Activated naive CD4-positive, alpha-beta T cell treated with anti-CD3 and anti-CD28 coated beads, Interleukin-2, amount 10 ng/mL, durations not matched to agents 7 days and 5 days (primary cell): ENCODE results near the gene TAS2R30.
A peak's percentile ranks its signal among the peaks of the same experiment; 100 is the strongest.

ENCODE experiments used
- CTCF ChIA-PET: fragments of 350-600 bp; sonication (Branson Sonifier 250); formaldehyde crosslinking; loops from one replicate; lab custom pipeline; 2021; ENCODE audit warnings: antibody characterized with exemption; lab: Charles Lee
- DNase-seq: peaks from one replicate; pipeline ENCODE4 v3.0.0-alpha.2; 2020
- H3K27ac Mint-ChIP-seq: one replicate; pipeline ENCODE4 v1.8.0; 2021; ENCODE audit warnings: mild to moderate bottlenecking, moderate library complexity, mixed read lengths
- H3K27me3 Mint-ChIP-seq: one replicate; pipeline ENCODE4 v1.8.0; 2021; ENCODE audit warnings: mild to moderate bottlenecking, mixed read lengths
- H3K36me3 Mint-ChIP-seq: one replicate; pipeline ENCODE4 v1.8.0; 2021; ENCODE audit warnings: mixed read lengths
- H3K4me1 Mint-ChIP-seq: one replicate; pipeline ENCODE4 v1.8.0; 2021; ENCODE audit warnings: mixed read lengths
- H3K4me3 Mint-ChIP-seq: one replicate; pipeline ENCODE4 v1.8.0; 2021; ENCODE audit warnings: mild to moderate bottlenecking, moderate library complexity, mixed read lengths
- H3K9me3 Mint-ChIP-seq: one replicate; pipeline ENCODE4 v1.8.0; 2021; ENCODE audit warnings: mixed read lengths

The TAS2R30 gene

GRCh38 chr12:11134305-11134704 lies at the start of gene TAS2R30:
TSS of gene TAS2R30 (minus strand) at chr12:11134644. CDS start at chr12:11134244, 400 bp downstream.
- Mint-ChIP-seq H3K4me3 (no peak within 1 kb of the TSS), H3K27ac (no peak within 1 kb of the TSS), H3K9me3 (peaks cover 2% of the 10 kb centered on the region), H3K36me3 (peaks cover 9% of the 10 kb centered on the region), H3K27me3 (no peaks in the 10 kb centered on the region), H3K4me1 (no peaks in the 10 kb centered on the region)
- CTCF ChIA-PET = no interaction called here
- no peak for DNase-seq

- Mint-ChIP-seq H3K4me3 (no peak overlapping the region), H3K4me1 (no peaks in the 10 kb centered on the region), H3K27me3 (peaks cover under 1% of the 10 kb centered on the region), H3K27ac (no peak overlapping the region), H3K9me3 (no peaks in the 10 kb centered on the region), H3K36me3 (no peaks in the 10 kb centered on the region)
- no peak for DNase-seq
- CTCF ChIA-PET = interaction anchor here (1.1 to 1.3 kb wide), 2 partner anchors 17 to 303 kb away, joined by 3 read pairs; no protein-coding TSS in a partner anchor
These were observed 48.6 kb upstream of the TAS2R30 start for GRCh38 chr12:11183011-11183410.

GRCh38 chr12:11182529-11182928 lies 48.1 kb upstream of the TAS2R30 start:
- H3K36me3 Mint-ChIP-seq = peaks cover under 1% of the 10 kb centered on the region
- no peaks in the 10 kb centered on the region for H3K9me3 Mint-ChIP-seq
- CTCF ChIA-PET = interaction anchor here (1.1 kb wide), 1 partner anchor 17 kb away, joined by 3 read pairs; no protein-coding TSS in a partner anchor
- no peak overlapping the region for H3K27ac Mint-ChIP-seq
- H3K4me3 Mint-ChIP-seq = no peak overlapping the region
- H3K4me1 Mint-ChIP-seq = no peaks in the 10 kb centered on the region
- no peak for DNase-seq
- H3K27me3 Mint-ChIP-seq = no peaks in the 10 kb centered on the region

- DNase-seq = no peak
- no peak overlapping the region for H3K27ac Mint-ChIP-seq
- no peaks in the 10 kb centered on the region for H3K27me3 Mint-ChIP-seq
- H3K36me3 Mint-ChIP-seq = peaks cover 17% of the 10 kb centered on the region
- no peak overlapping the region for H3K4me3 Mint-ChIP-seq
- H3K4me1 Mint-ChIP-seq = peaks cover 7% of the 10 kb centered on the region
- CTCF ChIA-PET = no interaction called here
- no peaks in the 10 kb centered on the region for H3K9me3 Mint-ChIP-seq
These were observed 43.8 kb upstream of the TAS2R30 start for GRCh38 chr12:11178250-11178649.

- H3K27ac Mint-ChIP-seq = no peak overlapping the region
- peaks cover 39% of the 10 kb centered on the region for H3K4me1 Mint-ChIP-seq
- peaks cover 37% of the 10 kb centered on the region for H3K36me3 Mint-ChIP-seq
- no peaks in the 10 kb centered on the region for H3K27me3 Mint-ChIP-seq
- no peak for DNase-seq
- CTCF ChIA-PET = no interaction called here
- no peaks in the 10 kb centered on the region for H3K9me3 Mint-ChIP-seq
- H3K4me3 Mint-ChIP-seq = no peak overlapping the region
These were observed 39.6 kb upstream of the TAS2R30 start for GRCh38 chr12:11174022-11174421.

- Mint-ChIP-seq H3K27me3 (no peaks in the 10 kb centered on the region), H3K27ac (peak overlapping the region; percentile 99), H3K36me3 (peaks cover 50% of the 10 kb centered on the region), H3K4me3 (peak overlapping the region; percentile 98), H3K9me3 (no peaks in the 10 kb centered on the region), H3K4me1 (peaks cover 54% of the 10 kb centered on the region)
- CTCF ChIA-PET = interaction anchor here (0.8 to 1.9 kb wide), 2 partner anchors 9 to 28 kb away, joined by 3 to 5 read pairs; no protein-coding TSS in a partner anchor
- no peak for DNase-seq
These were observed 37.7 kb upstream of the TAS2R30 start for GRCh38 chr12:11171969-11172675.

GRCh38 chr12:11171145-11171968 lies 36.9 kb upstream of the TAS2R30 start, which contains the start of gene SMIM10L1:
TSS of gene SMIM10L1 (plus strand) at chr12:11171194. CDS start at chr12:11171357, 163 bp downstream.
- H3K27me3 Mint-ChIP-seq = no peaks in the 10 kb centered on the region
- peak within 1 kb of the TSS; percentile 99 for H3K27ac Mint-ChIP-seq
- CTCF ChIA-PET = interaction anchor here (0.8 to 1.9 kb wide), 3 partner anchors 8 to 421 kb away, joined by 3 to 5 read pairs (median 3); no protein-coding TSS in a partner anchor
- peaks cover 53% of the 10 kb centered on the region for H3K36me3 Mint-ChIP-seq
- DNase-seq = peak; percentile 93
- H3K9me3 Mint-ChIP-seq = no peaks in the 10 kb centered on the region
- H3K4me1 Mint-ChIP-seq = peaks cover 57% of the 10 kb centered on the region
- peak within 1 kb of the TSS; percentile 98 for H3K4me3 Mint-ChIP-seq

- CTCF ChIA-PET = interaction anchor here (0.8 to 1.9 kb wide), 2 partner anchors 7 to 421 kb away, joined by 3 to 5 read pairs; no protein-coding TSS in a partner anchor
- Mint-ChIP-seq H3K4me1 (peaks cover 57% of the 10 kb centered on the region), H3K27me3 (no peaks in the 10 kb centered on the region), H3K27ac (peak overlapping the region; percentile 99), H3K36me3 (peaks cover 55% of the 10 kb centered on the region), H3K4me3 (peak overlapping the region; percentile 98), H3K9me3 (no peaks in the 10 kb centered on the region)
- DNase-seq = no peak
These were observed 36.3 kb upstream of the TAS2R30 start for GRCh38 chr12:11170810-11171144.

GRCh38 chr12:11166300-11166699 lies 31.9 kb upstream of the TAS2R30 start:
- H3K4me1 Mint-ChIP-seq = peaks cover 32% of the 10 kb centered on the region
- peaks cover 55% of the 10 kb centered on the region for H3K36me3 Mint-ChIP-seq
- CTCF ChIA-PET = no interaction called here

GRCh38 chr12:11164384-11164783 lies 29.9 kb upstream of the TAS2R30 start:
- no peak for DNase-seq
- H3K36me3 Mint-ChIP-seq = peaks cover 60% of the 10 kb centered on the region
- CTCF ChIA-PET = no interaction called here

More at GRCh38 chr12:11166300-11166699, 31.9 kb upstream of the TAS2R30 start:
- no peak for DNase-seq
- H3K27me3 Mint-ChIP-seq = no peaks in the 10 kb centered on the region
- H3K27ac Mint-ChIP-seq = no peak overlapping the region
- H3K9me3 Mint-ChIP-seq = no peaks in the 10 kb centered on the region
- H3K4me3 Mint-ChIP-seq = no peak overlapping the region

GRCh38 chr12:11162502-11162901 lies 28.1 kb upstream of the TAS2R30 start:
- Mint-ChIP-seq H3K27me3 (no peaks in the 10 kb centered on the region), H3K36me3 (peaks cover 55% of the 10 kb centered on the region), H3K9me3 (no peaks in the 10 kb centered on the region), H3K27ac (no peak overlapping the region), H3K4me3 (no peak overlapping the region), H3K4me1 (peaks cover 4% of the 10 kb centered on the region)
- DNase-seq = no peak
- CTCF ChIA-PET = interaction anchor here (1.0 kb wide), 1 partner anchor 37 kb away, joined by 3 read pairs; no protein-coding TSS in a partner anchor

More at GRCh38 chr12:11164384-11164783, 29.9 kb upstream of the TAS2R30 start:
- Mint-ChIP-seq H3K9me3 (no peaks in the 10 kb centered on the region), H3K27ac (no peak overlapping the region), H3K4me3 (no peak overlapping the region), H3K27me3 (no peaks in the 10 kb centered on the region), H3K4me1 (peaks cover 22% of the 10 kb centered on the region)

- no peaks in the 10 kb centered on the region for H3K27me3 Mint-ChIP-seq
- no peak overlapping the region for H3K27ac Mint-ChIP-seq
- CTCF ChIA-PET = no interaction called here
- no peaks in the 10 kb centered on the region for H3K4me1 Mint-ChIP-seq
- peaks cover 41% of the 10 kb centered on the region for H3K36me3 Mint-ChIP-seq
- H3K4me3 Mint-ChIP-seq = no peak overlapping the region
- peaks cover 9% of the 10 kb centered on the region for H3K9me3 Mint-ChIP-seq
- no peak for DNase-seq
These were observed 24.5 kb upstream of the TAS2R30 start for GRCh38 chr12:11158885-11159444.

- no peak overlapping the region for H3K4me3 Mint-ChIP-seq
- no peak overlapping the region for H3K27ac Mint-ChIP-seq
- DNase-seq = no peak
- CTCF ChIA-PET = interaction anchor here (1.3 kb wide), 1 partner anchor 45 kb away, joined by 4 read pairs; no protein-coding TSS in a partner anchor
- H3K27me3 Mint-ChIP-seq = no peaks in the 10 kb centered on the region
- H3K36me3 Mint-ChIP-seq = peaks cover 30% of the 10 kb centered on the region
- H3K4me1 Mint-ChIP-seq = no peaks in the 10 kb centered on the region
- peaks cover 15% of the 10 kb centered on the region for H3K9me3 Mint-ChIP-seq
These were observed 20.0 kb upstream of the TAS2R30 start for GRCh38 chr12:11154400-11154925.

GRCh38 chr12:11152725-11153124 lies 18.3 kb upstream of the TAS2R30 start:
- Mint-ChIP-seq H3K4me3 (no peak overlapping the region), H3K36me3 (peaks cover 24% of the 10 kb centered on the region), H3K27me3 (no peaks in the 10 kb centered on the region), H3K27ac (no peak overlapping the region), H3K9me3 (peaks cover 15% of the 10 kb centered on the region), H3K4me1 (no peaks in the 10 kb centered on the region)
- no peak for DNase-seq
- CTCF ChIA-PET = no interaction called here
